HEK293 (cell line): ENCODE results near the gene THUMPD3.

Experiments used
- CTCF ChIA-PET: fragments of 350-600 bp; formaldehyde crosslinking; extraction: SDS; loops from one replicate; lab custom pipeline; 2021; ENCODE audit warnings: antibody characterized with exemption; lab: Yijun Ruan, JAX
- POLR2A ChIA-PET: fragments of 300-600 bp; formaldehyde crosslinking; extraction: SDS; loops from one replicate; lab custom pipeline; 2020; ENCODE audit warnings: antibody characterized with exemption, inconsistent platforms; lab: Yijun Ruan, JAX
- H3K27ac ChIP-seq: fragments of 200-500 bp; sonication (Bioruptor generic); 2 replicates; pipeline ENCODE4 v1.5.1; 2014; ENCODE audit warnings: low read depth, low read length, control low read depth, inconsistent platforms; ENCODE audit errors: extremely low read depth
- H3K36me3 ChIP-seq, 2 experiments: fragments of 200-500 bp in 1 of 2; sonication (Bioruptor generic) in 1 of 2; 1 replicate in 1 of 2; 2 replicates in 1 of 2; pipeline ENCODE4 v1.5.1; 2014 to 2017; ENCODE audit warnings: inconsistent platforms in 2 of 2, low read length in 2 of 2; ENCODE audit not compliant: control insufficient read depth in 2 of 2, insufficient read depth in 1 of 2
- H3K4me1 ChIP-seq: fragments of 200-500 bp; sonication (Bioruptor generic); 2 replicates; pipeline ENCODE4 v1.5.1; 2014; ENCODE audit warnings: mild to moderate bottlenecking, low read length, inconsistent platforms; ENCODE audit not compliant: control insufficient read depth, insufficient read depth
- H3K4me3 ChIP-seq: 2 replicates; pipeline ENCODE4 v1.5.1; 2011; ENCODE audit warnings: low read depth, mild to moderate bottlenecking, control low read depth, low read length, moderate library complexity
- H3K9me3 ChIP-seq: fragments of 200-500 bp; sonication (Bioruptor generic); 2 replicates; pipeline ENCODE4 v1.5.1; 2014; ENCODE audit warnings: low read depth, low read length, inconsistent platforms; ENCODE audit not compliant: control insufficient read depth, insufficient read depth
- EGR2 ChIP-seq: fragments of 450-650 bp; formaldehyde crosslinking; IDR thresholded peaks from 2 replicates; pipeline ENCODE4 v1.5.1; 2016; ENCODE audit warnings: low read depth, missing biosample characterization, missing genetic modification characterization
- GFI1B ChIP-seq: fragments of 450-650 bp; formaldehyde crosslinking; IDR thresholded peaks from 2 replicates; pipeline ENCODE4 v1.5.1; 2016; ENCODE audit warnings: missing biosample characterization, missing genetic modification characterization
- IKZF3 ChIP-seq: fragments of 450-650 bp; IDR thresholded peaks from 2 replicates; pipeline ENCODE4 v1.5.0; 2018; ENCODE audit warnings: missing biosample characterization, mild to moderate bottlenecking, missing genetic modification characterization, moderate library complexity
- KLF9 ChIP-seq: fragments of 450-650 bp; formaldehyde crosslinking; IDR thresholded peaks from 2 replicates; pipeline ENCODE4 v1.5.1; 2016; ENCODE audit warnings: missing biosample characterization, missing genetic modification characterization, low read depth
- MEIS1 ChIP-seq: sonication (generic); formaldehyde crosslinking; IDR thresholded peaks from 2 replicates; pipeline ENCODE4 v1.8.1; 2022; ENCODE audit warnings: missing genetic modification reagents, mild to moderate bottlenecking, borderline replicate concordance
- SP7 ChIP-seq: fragments of 450-650 bp; formaldehyde crosslinking; IDR thresholded peaks from 2 replicates; pipeline ENCODE4 v1.5.1; 2016; ENCODE audit warnings: missing biosample characterization, missing genetic modification characterization
- ZBTB1 ChIP-seq: fragments of 450-650 bp; formaldehyde crosslinking; IDR thresholded peaks from 2 replicates; pipeline ENCODE4 v1.5.1; 2016; ENCODE audit warnings: missing biosample characterization, missing genetic modification characterization
- ZNF211 ChIP-seq: fragments of 450-650 bp; formaldehyde crosslinking; IDR thresholded peaks from 2 replicates; pipeline ENCODE4 v1.5.1; 2016; ENCODE audit warnings: low read depth, missing biosample characterization, missing genetic modification characterization
- ZNF335 ChIP-seq: fragments of 450-650 bp; formaldehyde crosslinking; conservative IDR thresholded peaks from 2 replicates; pipeline ENCODE4 v1.5.1; 2016; ENCODE audit warnings: missing biosample characterization, missing genetic modification characterization
- ZNF350 ChIP-seq: fragments of 450-650 bp; formaldehyde crosslinking; IDR thresholded peaks from 2 replicates; pipeline ENCODE4 v1.5.0; 2017; ENCODE audit warnings: missing biosample characterization, mild to moderate bottlenecking, missing genetic modification characterization
- ZNF354C ChIP-seq: fragments of 450-650 bp; formaldehyde crosslinking; IDR thresholded peaks from 2 replicates; pipeline ENCODE4 v1.5.1; 2016; ENCODE audit warnings: missing biosample characterization, missing genetic modification characterization, low read depth, borderline replicate concordance
- ZNF48 ChIP-seq: fragments of 450-650 bp; formaldehyde crosslinking; IDR thresholded peaks from 2 replicates; pipeline ENCODE4 v1.5.1; 2016; ENCODE audit warnings: missing biosample characterization, missing genetic modification characterization
- ZNF514 ChIP-seq: fragments of 450-650 bp; formaldehyde crosslinking; IDR thresholded peaks from 2 replicates; pipeline ENCODE4 v1.5.1; 2016; ENCODE audit warnings: missing biosample characterization, missing genetic modification characterization
- ZNF610 ChIP-seq: fragments of 450-650 bp; formaldehyde crosslinking; IDR thresholded peaks from 2 replicates; pipeline ENCODE4 v1.5.1; 2016; ENCODE audit warnings: missing biosample characterization, missing genetic modification characterization, borderline replicate concordance
- ZNF623 ChIP-seq: fragments of 450-650 bp; formaldehyde crosslinking; IDR thresholded peaks from 2 replicates; pipeline ENCODE4 v1.5.1; 2016; ENCODE audit warnings: missing biosample characterization, missing genetic modification characterization
- ZNF701 ChIP-seq: fragments of 450-650 bp; formaldehyde crosslinking; IDR thresholded peaks from 2 replicates; pipeline ENCODE4 v1.5.1; 2016; ENCODE audit warnings: missing biosample characterization, missing genetic modification characterization
- TF ChIP-seq, protein P1 (sequence below): fragments of 450-650 bp; formaldehyde crosslinking; IDR thresholded peaks from 2 replicates; pipeline ENCODE4 v1.5.1; 2016; ENCODE audit warnings: missing biosample characterization, missing genetic modification characterization
- TF ChIP-seq, protein P2 (sequence below): fragments of 450-650 bp; formaldehyde crosslinking; IDR thresholded peaks from 2 replicates; pipeline ENCODE4 v1.5.1; 2016; ENCODE audit warnings: missing biosample characterization, missing genetic modification characterization
- TF ChIP-seq, protein P3 (sequence below): fragments of 450-650 bp; formaldehyde crosslinking; conservative IDR thresholded peaks from 2 replicates; pipeline ENCODE4 v1.5.1; 2016; ENCODE audit warnings: low read depth, missing biosample characterization, missing genetic modification characterization
- TF ChIP-seq, protein P4 (sequence below): fragments of 450-650 bp; formaldehyde crosslinking; IDR thresholded peaks from 2 replicates; pipeline ENCODE4 v1.5.1; 2017; ENCODE audit warnings: missing biosample characterization, missing genetic modification characterization
- TF ChIP-seq, protein P5 (sequence below): sonication (generic); formaldehyde crosslinking; IDR thresholded peaks from 2 replicates; pipeline ENCODE4 v1.8.1; 2022; ENCODE audit warnings: mild to moderate bottlenecking, moderate library complexity, missing genetic modification reagents
- TF ChIP-seq, protein P6 (sequence below): fragments of 450-650 bp; formaldehyde crosslinking; IDR thresholded peaks from 2 replicates; pipeline ENCODE4 v1.5.1; 2016; ENCODE audit warnings: missing biosample characterization, missing genetic modification characterization

Gene THUMPD3

DNA sequence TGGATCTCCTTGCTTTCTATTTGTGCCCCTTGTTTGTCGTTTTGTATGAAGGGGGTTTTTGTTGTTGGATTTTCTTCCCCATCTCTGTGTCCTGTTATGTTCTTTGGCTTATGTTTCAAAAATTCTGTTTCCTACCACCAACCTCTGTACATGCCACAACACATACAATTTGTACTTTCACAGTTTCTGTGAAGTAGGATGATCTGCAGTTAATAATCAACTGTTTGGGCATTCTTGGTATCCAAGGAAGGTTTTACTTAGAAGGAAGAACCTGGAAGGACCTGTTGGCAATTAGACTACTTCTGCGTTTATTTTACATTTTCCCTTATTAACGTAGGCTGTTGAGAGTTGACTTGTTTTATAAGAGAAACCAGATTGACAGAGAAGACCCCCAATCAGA, 42.9 kb downstream of the THUMPD3 start:
- no peak overlapping the region for H3K4me3 ChIP-seq
- no peaks in the 10 kb centered on the region for H3K9me3 ChIP-seq
- no peaks in the 10 kb centered on the region for H3K36me3 ChIP-seq
- TF ChIP-seq, protein P1, sequence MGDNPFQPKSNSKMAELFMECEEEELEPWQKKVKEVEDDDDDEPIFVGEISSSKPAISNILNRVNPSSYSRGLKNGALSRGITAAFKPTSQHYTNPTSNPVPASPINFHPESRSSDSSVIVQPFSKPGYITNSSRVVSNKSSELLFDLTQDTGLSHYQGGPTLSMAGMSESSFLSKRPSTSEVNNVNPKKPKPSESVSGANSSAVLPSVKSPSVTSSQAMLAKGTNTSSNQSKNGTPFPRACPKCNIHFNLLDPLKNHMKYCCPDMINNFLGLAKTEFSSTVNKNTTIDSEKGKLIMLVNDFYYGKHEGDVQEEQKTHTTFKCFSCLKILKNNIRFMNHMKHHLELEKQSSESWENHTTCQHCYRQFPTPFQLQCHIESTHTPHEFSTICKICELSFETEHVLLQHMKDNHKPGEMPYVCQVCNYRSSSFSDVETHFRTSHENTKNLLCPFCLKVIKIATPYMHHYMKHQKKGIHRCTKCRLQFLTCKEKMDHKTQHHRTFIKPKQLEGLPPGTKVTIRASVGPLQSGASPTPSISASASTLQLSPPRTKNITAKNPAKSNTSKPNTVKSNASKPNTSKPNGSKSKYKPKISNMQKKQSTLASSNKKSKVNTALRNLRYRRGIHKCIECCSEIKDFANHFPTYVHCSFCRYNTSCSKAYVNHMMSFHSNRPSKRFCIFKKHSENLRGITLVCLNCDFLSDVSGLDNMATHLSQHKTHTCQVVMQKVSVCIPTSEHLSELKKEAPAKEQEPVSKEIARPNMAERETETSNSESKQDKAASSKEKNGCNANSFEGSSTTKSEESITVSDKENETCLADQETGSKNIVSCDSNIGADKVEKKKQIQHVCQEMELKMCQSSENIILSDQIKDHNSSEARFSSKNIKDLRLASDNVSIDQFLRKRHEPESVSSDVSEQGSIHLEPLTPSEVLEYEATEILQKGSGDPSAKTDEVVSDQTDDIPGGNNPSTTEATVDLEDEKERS (tag by site-specific recombination), result no peak
- TF ChIP-seq KLF9 (tag by site-specific recombination), result no peak
- TF ChIP-seq ZNF335, result no peak
- TF ChIP-seq ZNF610 (tag by site-specific recombination), result no peak
- TF ChIP-seq, protein P2, sequence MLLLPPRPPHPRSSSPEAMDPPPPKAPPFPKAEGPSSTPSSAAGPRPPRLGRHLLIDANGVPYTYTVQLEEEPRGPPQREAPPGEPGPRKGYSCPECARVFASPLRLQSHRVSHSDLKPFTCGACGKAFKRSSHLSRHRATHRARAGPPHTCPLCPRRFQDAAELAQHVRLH, result no peak
- no peak for TF ChIP-seq MEIS1 (CRISPR knock-in tag)
- TF ChIP-seq ZNF48 (tag by site-specific recombination), result no peak
- TF ChIP-seq ZBTB1 (tag by site-specific recombination), result no peak
- TF ChIP-seq ZNF211 (tag by site-specific recombination), result no peak
- TF ChIP-seq ZNF350, result no peak
- no peak for TF ChIP-seq IKZF3 (tag by site-specific recombination)
- TF ChIP-seq ZNF514, result no peak
- no peak for TF ChIP-seq SP7
- TF ChIP-seq, protein P3, sequence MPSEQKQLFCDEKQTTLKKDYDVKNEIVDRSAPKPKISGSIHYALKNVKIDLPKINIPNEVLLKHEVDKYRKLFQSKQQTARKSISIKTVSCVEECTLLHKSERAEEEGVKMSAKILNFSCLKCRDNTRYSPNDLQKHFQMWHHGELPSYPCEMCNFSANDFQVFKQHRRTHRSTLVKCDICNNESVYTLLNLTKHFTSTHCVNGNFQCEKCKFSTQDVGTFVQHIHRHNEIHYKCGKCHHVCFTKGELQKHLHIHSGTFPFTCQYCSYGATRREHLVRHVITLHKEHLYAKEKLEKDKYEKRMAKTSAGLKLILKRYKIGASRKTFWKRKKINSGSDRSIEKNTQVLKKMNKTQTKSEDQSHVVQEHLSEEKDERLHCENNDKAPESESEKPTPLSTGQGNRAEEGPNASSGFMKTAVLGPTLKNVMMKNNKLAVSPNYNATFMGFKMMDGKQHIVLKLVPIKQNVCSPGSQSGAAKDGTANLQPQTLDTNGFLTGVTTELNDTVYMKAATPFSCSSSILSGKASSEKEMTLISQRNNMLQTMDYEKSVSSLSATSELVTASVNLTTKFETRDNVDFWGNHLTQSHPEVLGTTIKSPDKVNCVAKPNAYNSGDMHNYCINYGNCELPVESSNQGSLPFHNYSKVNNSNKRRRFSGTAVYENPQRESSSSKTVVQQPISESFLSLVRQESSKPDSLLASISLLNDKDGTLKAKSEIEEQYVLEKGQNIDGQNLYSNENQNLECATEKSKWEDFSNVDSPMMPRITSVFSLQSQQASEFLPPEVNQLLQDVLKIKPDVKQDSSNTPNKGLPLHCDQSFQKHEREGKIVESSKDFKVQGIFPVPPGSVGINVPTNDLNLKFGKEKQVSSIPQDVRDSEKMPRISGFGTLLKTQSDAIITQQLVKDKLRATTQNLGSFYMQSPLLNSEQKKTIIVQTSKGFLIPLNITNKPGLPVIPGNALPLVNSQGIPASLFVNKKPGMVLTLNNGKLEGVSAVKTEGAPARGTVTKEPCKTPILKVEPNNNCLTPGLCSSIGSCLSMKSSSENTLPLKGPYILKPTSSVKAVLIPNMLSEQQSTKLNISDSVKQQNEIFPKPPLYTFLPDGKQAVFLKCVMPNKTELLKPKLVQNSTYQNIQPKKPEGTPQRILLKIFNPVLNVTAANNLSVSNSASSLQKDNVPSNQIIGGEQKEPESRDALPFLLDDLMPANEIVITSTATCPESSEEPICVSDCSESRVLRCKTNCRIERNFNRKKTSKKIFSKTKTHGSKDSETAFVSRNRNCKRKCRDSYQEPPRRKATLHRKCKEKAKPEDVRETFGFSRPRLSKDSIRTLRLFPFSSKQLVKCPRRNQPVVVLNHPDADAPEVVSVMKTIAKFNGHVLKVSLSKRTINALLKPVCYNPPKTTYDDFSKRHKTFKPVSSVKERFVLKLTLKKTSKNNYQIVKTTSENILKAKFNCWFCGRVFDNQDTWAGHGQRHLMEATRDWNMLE (tag by site-specific recombination), result no peak
- TF ChIP-seq GFI1B (tag by site-specific recombination), result no peak
- TF ChIP-seq ZNF623 (tag by site-specific recombination), result no peak
- peaks cover 41% of the 10 kb centered on the region for H3K4me1 ChIP-seq
- POLR2A ChIA-PET, result interaction anchor here (0.7 kb wide), 1 partner anchor 10 kb away, joined by 3 read pairs; no protein-coding TSS in a partner anchor
- CTCF ChIA-PET, result interaction anchor here (1.3 to 1.8 kb wide), 2 partner anchors 16 to 53 kb away, joined by 4 to 8 read pairs; no protein-coding TSS in a partner anchor
- H3K27ac ChIP-seq, result no peak overlapping the region

DNA sequence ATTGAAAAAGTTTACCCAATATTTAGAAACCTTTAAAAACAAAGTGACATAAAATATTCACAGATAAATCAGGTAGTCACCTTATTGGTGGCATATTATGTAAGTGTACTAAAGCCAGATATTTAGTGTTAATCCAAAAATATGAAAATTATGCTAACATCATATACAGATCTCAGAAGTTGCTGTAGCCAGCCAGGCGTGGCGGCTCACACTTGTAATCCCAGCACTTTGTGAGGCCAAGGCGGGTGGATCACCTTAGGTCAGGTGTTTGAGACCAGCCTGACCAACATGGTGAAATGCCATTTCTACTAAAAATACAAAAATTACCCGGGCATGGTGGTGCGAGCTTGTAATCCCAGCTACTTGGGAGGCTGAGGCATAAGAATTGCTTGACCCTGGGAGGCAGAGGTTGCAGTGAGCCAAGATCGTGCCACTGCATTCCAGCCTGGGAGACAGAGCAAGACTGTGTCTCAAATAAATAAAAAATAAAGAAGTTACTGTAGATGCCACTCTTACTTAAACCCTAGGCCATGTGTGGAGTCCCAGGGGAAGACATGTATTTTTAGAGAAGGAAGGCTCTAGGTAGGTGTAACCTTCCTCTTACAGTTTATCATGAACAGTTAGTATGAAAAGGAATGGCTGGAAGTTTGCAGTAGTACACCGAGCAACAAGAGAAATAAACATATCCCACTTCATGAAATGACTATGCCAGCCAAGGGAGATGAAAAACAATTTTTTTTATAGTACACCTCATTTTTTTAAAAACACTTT, 44.2 kb downstream of the THUMPD3 start:
- Histone ChIP-seq H3K36me3 (no peaks in the 10 kb centered on the region), H3K4me1 (peaks cover 31% of the 10 kb centered on the region), H3K9me3 (no peaks in the 10 kb centered on the region), H3K27ac (no peak overlapping the region), H3K4me3 (no peak overlapping the region)
- ChIA-PET POLR2A (no interaction called here), CTCF (interaction anchor here (0.6 to 0.8 kb wide), 2 partner anchors 15 to 20 kb away, joined by 3 read pairs; no protein-coding TSS in a partner anchor)
- TF ChIP-seq, protein P4, sequence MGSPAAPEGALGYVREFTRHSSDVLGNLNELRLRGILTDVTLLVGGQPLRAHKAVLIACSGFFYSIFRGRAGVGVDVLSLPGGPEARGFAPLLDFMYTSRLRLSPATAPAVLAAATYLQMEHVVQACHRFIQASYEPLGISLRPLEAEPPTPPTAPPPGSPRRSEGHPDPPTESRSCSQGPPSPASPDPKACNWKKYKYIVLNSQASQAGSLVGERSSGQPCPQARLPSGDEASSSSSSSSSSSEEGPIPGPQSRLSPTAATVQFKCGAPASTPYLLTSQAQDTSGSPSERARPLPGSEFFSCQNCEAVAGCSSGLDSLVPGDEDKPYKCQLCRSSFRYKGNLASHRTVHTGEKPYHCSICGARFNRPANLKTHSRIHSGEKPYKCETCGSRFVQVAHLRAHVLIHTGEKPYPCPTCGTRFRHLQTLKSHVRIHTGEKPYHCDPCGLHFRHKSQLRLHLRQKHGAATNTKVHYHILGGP (tag by site-specific recombination), result no peak
- TF ChIP-seq ZNF701 (tag by site-specific recombination), result no peak
- TF ChIP-seq, protein P5, sequence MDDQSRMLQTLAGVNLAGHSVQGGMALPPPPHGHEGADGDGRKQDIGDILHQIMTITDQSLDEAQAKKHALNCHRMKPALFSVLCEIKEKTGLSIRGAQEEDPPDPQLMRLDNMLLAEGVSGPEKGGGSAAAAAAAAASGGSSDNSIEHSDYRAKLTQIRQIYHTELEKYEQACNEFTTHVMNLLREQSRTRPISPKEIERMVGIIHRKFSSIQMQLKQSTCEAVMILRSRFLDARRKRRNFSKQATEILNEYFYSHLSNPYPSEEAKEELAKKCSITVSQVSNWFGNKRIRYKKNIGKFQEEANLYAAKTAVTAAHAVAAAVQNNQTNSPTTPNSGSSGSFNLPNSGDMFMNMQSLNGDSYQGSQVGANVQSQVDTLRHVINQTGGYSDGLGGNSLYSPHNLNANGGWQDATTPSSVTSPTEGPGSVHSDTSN, result no peak
- TF ChIP-seq ZNF354C, result no peak
- no peak for TF ChIP-seq EGR2 (tag by site-specific recombination)
- TF ChIP-seq, protein P6, sequence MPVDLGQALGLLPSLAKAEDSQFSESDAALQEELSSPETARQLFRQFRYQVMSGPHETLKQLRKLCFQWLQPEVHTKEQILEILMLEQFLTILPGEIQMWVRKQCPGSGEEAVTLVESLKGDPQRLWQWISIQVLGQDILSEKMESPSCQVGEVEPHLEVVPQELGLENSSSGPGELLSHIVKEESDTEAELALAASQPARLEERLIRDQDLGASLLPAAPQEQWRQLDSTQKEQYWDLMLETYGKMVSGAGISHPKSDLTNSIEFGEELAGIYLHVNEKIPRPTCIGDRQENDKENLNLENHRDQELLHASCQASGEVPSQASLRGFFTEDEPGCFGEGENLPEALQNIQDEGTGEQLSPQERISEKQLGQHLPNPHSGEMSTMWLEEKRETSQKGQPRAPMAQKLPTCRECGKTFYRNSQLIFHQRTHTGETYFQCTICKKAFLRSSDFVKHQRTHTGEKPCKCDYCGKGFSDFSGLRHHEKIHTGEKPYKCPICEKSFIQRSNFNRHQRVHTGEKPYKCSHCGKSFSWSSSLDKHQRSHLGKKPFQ (tag by site-specific recombination), result no peak
